Activated naive CD4-positive, alpha-beta T cell (primary cell): ENCODE measurements around the gene MICAL1.

Source experiments
- DNase-seq, 4 experiments: peaks; one replicate each; lab custom pipeline; 2025; lab: John Stamatoyannopoulos, UW

Gene MICAL1

GRCh38 chr6:109429496-109429895, 26.1 kb downstream of the MICAL1 start:
- no peak for DNase-seq

DNA sequence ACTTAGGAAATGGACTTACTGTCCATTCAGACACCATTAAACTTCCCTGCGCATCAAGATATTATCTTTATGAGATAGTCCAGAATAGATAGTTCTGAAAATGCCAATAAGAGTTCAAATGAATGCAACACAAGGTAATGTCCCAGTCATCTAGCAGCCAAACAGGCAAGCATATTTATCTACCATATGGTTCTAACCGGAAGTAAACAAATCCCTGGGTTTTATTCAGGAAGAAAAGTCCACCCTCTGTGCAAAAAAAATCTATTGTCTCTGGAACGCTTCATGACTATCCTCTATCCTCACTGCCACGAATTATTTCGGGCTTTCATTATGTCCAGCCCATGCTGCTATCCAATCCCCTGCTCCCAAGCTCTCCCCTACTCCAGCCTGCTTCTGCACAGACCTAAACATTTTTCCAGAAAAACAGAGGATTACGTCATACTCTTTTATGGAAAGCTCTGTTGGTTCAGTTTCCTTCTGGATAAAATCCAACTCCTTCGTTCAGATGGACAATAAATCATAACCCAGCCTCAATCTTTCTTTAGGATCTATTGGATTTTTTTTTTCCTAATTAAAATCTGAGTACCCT, 26.6 kb downstream of the MICAL1 start:
- no peak for DNase-seq

GRCh38 chr6:109424946-109425345, 30.6 kb downstream of the MICAL1 start:
- no peak for DNase-seq

GRCh38 chr6:109421184-109421583, 34.4 kb downstream of the MICAL1 start:
- DNase-seq, result no peak

- no peak for DNase-seq
Measured at GRCh38 chr6:109420751-109421150, 34.8 kb downstream of the MICAL1 start.

DNA sequence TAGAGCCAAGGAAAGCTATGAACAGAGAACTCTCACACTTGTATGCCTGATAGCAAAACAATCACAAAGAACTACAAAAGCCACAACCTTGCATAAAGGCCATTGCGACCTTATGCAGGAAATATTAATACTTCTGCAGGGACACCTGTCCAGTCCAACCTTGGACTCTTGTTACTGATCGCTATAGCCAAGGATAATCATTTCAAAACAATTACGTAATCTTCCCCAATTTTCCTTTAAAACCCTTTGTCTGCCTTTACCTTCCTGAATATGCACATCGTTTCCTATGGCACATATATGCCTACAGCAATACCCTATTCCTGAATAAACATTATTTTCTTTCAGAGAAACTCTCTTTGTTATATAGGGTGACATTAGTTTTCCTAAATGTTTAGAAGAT, 37.9 kb downstream of the MICAL1 start:
- DNase-seq, result no peak

- DNase-seq, result no peak
Measured at GRCh38 chr6:109411034-109411433, 44.5 kb downstream of the MICAL1 start.

DNA sequence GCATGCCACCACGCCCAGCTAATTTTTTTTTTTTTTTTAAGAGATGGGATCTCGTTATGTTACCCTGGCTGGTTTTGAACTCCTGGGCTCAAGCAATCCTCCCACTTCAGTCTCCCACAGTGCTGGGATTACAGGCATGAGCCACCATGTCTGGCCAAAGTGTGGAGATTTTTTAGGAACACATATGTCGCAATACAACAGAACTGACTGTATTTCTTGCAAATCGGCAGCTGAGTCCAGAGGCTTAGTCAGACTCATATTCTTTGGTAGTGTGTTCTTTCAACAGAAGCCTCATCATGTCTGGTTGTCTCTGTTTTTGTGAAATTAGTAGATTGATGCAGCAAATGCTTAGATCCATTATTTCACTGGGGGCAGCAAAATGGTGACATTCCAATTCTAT, 49.4 kb downstream of the MICAL1 start:
- no peak for DNase-seq

- DNase-seq, result no peak
Measured at GRCh38 chr6:109397020-109397419, 58.6 kb downstream of the MICAL1 start.

- no peak for DNase-seq
Measured at GRCh38 chr6:109396046-109396718, 59.4 kb downstream of the MICAL1 start.
